Liver (tissue), 9 donors: ENCODE measurements around the gene RTEL1. TPM values are rescaled to one million over a fixed set of nuclear protein-coding genes. Genes with fewer than 3 reads are reported as not detected.

ENCODE experiments used
- DNase-seq: peaks from one replicate; pipeline ENCODE4 v3.0.0-alpha.2; 2017; ENCODE audit warnings: low spot score
- H3K27ac ChIP-seq, 2 donors: one replicate each; pipeline ENCODE4 v1.7.0; 2013; ENCODE audit warnings: inconsistent platforms in 2 of 2, low read length in 2 of 2, control low read depth in 1 of 2, low read depth in 1 of 2, mild to moderate bottlenecking in 1 of 2
- H3K27me3 ChIP-seq, 4 donors: one replicate each; pipeline versions ENCODE4 v1.6.1 to v1.7.0; 2013; ENCODE audit warnings: low read length in 3 of 4, inconsistent platforms in 1 of 4, mild to moderate bottlenecking in 1 of 4, moderate library complexity in 1 of 4; ENCODE audit not compliant: control insufficient read depth in 4 of 4, insufficient read depth in 4 of 4
- H3K36me3 ChIP-seq, 4 donors: one replicate each; pipeline versions ENCODE4 v1.6.1 to v1.7.0; 2013; ENCODE audit warnings: low read length in 3 of 4, mild to moderate bottlenecking in 3 of 4, low read depth in 1 of 4, moderate library complexity in 1 of 4; ENCODE audit not compliant: control insufficient read depth in 4 of 4, insufficient read depth in 3 of 4
- H3K4me1 ChIP-seq, 4 donors: one replicate each; pipeline versions ENCODE4 v1.6.1 to v1.7.0; 2013; ENCODE audit warnings: low read length in 3 of 4, mild to moderate bottlenecking in 3 of 4, moderate library complexity in 1 of 4; ENCODE audit not compliant: control insufficient read depth in 4 of 4, insufficient read depth in 4 of 4
- H3K4me3 ChIP-seq, 3 donors: one replicate each; pipeline versions ENCODE4 v1.6.1 to v1.7.0; 2013; ENCODE audit warnings: low read length in 3 of 3, control low read depth in 1 of 3, low read depth in 1 of 3, mild to moderate bottlenecking in 1 of 3
- H3K9ac ChIP-seq, 2 donors: one replicate each; pipeline ENCODE4 v1.7.0; 2013; ENCODE audit warnings: low read length in 2 of 2, mild to moderate bottlenecking in 2 of 2, moderate library complexity in 2 of 2, control low read depth in 1 of 2, low read depth in 1 of 2
- H3K9me3 ChIP-seq, 4 donors: one replicate each; pipeline versions ENCODE4 v1.6.1 to v1.7.0; 2013; ENCODE audit warnings: low read length in 3 of 4; ENCODE audit not compliant: control insufficient read depth in 4 of 4
- ATF3 ChIP-seq: IDR thresholded peaks from 2 replicates; pipeline ENCODE4 v1.6.1; 2016; ENCODE audit warnings: antibody characterized with exemption
- CTCF ChIP-seq: fragments of 150-350 bp; IDR thresholded peaks from 2 replicates; pipeline ENCODE4 v1.5.1; 2017; ENCODE audit warnings: improper control_type of control experiment, low read depth, low read length; ENCODE audit not compliant: missing input control
- FOXA1 ChIP-seq: IDR thresholded peaks from 2 replicates; pipeline ENCODE4 v1.6.1; 2016; ENCODE audit warnings: antibody characterized with exemption
- FOXA2 ChIP-seq: IDR thresholded peaks from 2 replicates; pipeline ENCODE4 v1.6.1; 2016; ENCODE audit warnings: antibody characterized with exemption
- GABPA ChIP-seq, 2 donors: IDR thresholded peaks in 1 of 2; conservative IDR thresholded peaks in 1 of 2; 2 replicates each; pipeline ENCODE4 v1.6.1; 2016; ENCODE audit warnings: antibody characterized with exemption in 2 of 2, mild to moderate bottlenecking in 1 of 2, moderate library complexity in 1 of 2
- HNF4A ChIP-seq, 2 donors: conservative IDR thresholded peaks; 2 replicates each; pipeline ENCODE4 v1.6.1; 2016; ENCODE audit warnings: antibody characterized with exemption in 2 of 2, mild to moderate bottlenecking in 2 of 2
- HNF4G ChIP-seq: IDR thresholded peaks from 2 replicates; pipeline ENCODE4 v1.6.1; 2016; ENCODE audit warnings: antibody characterized with exemption
- JUND ChIP-seq, 2 donors: IDR thresholded peaks; 2 replicates each; pipeline ENCODE4 v1.6.1; 2016; ENCODE audit warnings: antibody characterized with exemption in 2 of 2
- MAX ChIP-seq: IDR thresholded peaks from 2 replicates; pipeline ENCODE4 v1.6.1; 2016; ENCODE audit warnings: antibody characterized with exemption
- NR2F2 ChIP-seq: IDR thresholded peaks from 2 replicates; pipeline ENCODE4 v1.6.1; 2016; ENCODE audit warnings: antibody characterized with exemption
- RAD21 ChIP-seq, 2 donors: IDR thresholded peaks; 2 replicates each; pipeline ENCODE4 v1.6.1; 2016; ENCODE audit warnings: antibody characterized with exemption in 2 of 2, mild to moderate bottlenecking in 2 of 2
- TAF1 ChIP-seq: conservative IDR thresholded peaks from 2 replicates; pipeline ENCODE4 v1.6.1; 2016; ENCODE audit warnings: antibody characterized with exemption, mild to moderate bottlenecking
- YY1 ChIP-seq: IDR thresholded peaks from 2 replicates; pipeline ENCODE4 v1.6.1; 2016; ENCODE audit warnings: antibody characterized with exemption, mild to moderate bottlenecking
- ZBTB33 ChIP-seq: IDR thresholded peaks from 2 replicates; pipeline ENCODE4 v1.6.1; 2016; ENCODE audit warnings: antibody characterized with exemption
- WGBS: extraction: QIAGEN DNeasy Blood & Tissue Kit; methylation state at CpG from one replicate; pipeline ENCODE4 v1.1.7; 2013; 5-methylcytosine and 5-hydroxymethylcytosine counted together
- polyA plus RNA-seq, 2 donors: library from polyadenylated mRNA; stranded (reverse) in 1 of 2; unstranded in 1 of 2; fragments of 200-250 nt in 1 of 2; fragments of >200 nt in 1 of 2; fragmentation: Nextera tagmentation in 1 of 2; extraction: Ambion mirVana in 1 of 2; gene quantifications; one replicate each; pipeline versions ENCODE4 v1.2.1 to v1.2.3, GENCODE V29; 2013 to 2015
- total RNA-seq, 2 donors: library from RNA; depleted of rRNA; stranded (reverse); fragments of >200 nt; gene quantifications; one replicate each; pipeline ENCODE4 v1.2.3, GENCODE V29; 2014
- donor health status: healthy.
- donor health status: healthy.
- donor health status: healthy.
- donor health status: healthy.
- donor health status: healthy.

The RTEL1 gene
- total and polyA plus RNA-seq, 4 donors = 3.7 to 16.9 (median 7.4) TPM

GRCh38 chr20:63625771-63626423 is 32.2 kb upstream of the RTEL1 start:
- Histone ChIP-seq H3K27me3 (no peaks in the 10 kb centered on the region), H3K36me3 (no peaks in the 10 kb centered on the region), H3K27ac (peak overlapping the region; percentile 97 to 98), H3K4me3 (peak overlapping the region; percentile 55 to 92 (median 81)), H3K9ac (peak overlapping the region; percentile 28 to 68), H3K9me3 (no peaks in the 10 kb centered on the region), H3K4me1 (peaks cover 2 to 9% (median 9%) of the 10 kb centered on the region in 4 donors)
- no peak for TF ChIP-seq JUND (IDR thresholded peaks at IDR 0.05)
- no peak for TF ChIP-seq YY1
- TF ChIP-seq TAF1 = no peak
- no peak for TF ChIP-seq ATF3
- no peak for TF ChIP-seq HNF4A (conservative IDR thresholded peaks at IDR 0.05)
- TF ChIP-seq FOXA1 = no peak
- no peak for TF ChIP-seq FOXA2
- TF ChIP-seq ZBTB33 = no peak
- no peak for TF ChIP-seq MAX
- no peak for TF ChIP-seq CTCF
- no peak for TF ChIP-seq RAD21 (IDR thresholded peaks at IDR 0.05)
- TF ChIP-seq HNF4G = no peak
- no peak for TF ChIP-seq NR2F2
- no peak for TF ChIP-seq GABPA (IDR thresholded peaks at IDR 0.05 in 1 of 2, conservative IDR thresholded peaks at IDR 0.05 in 1 of 2)
- DNase-seq = peak; percentile 62
- 10% methylated on average over 36 of the region's 36 CpGs for WGBS

- no peaks in the 10 kb centered on the region for H3K36me3 ChIP-seq
- H3K27ac ChIP-seq = peak within 1 kb of the TSS; percentile 97 to 98
- under 1% methylated on average over 112 of the region's 114 CpGs for WGBS
- peak; percentile 87 for DNase-seq
- no peak for TF ChIP-seq NR2F2
- TF ChIP-seq JUND (IDR thresholded peaks at IDR 0.05) = no peak
- no peak for TF ChIP-seq ATF3
- no peak for TF ChIP-seq GABPA (IDR thresholded peaks at IDR 0.05 in 1 of 2, conservative IDR thresholded peaks at IDR 0.05 in 1 of 2)
- peak within 1 kb of the TSS; percentile 68 to 92 for H3K9ac ChIP-seq
- peak within 1 kb of the TSS; percentile 79 to 95 (median 92) for H3K4me3 ChIP-seq
- H3K9me3 ChIP-seq = no peaks in the 10 kb centered on the region
- no peaks in the 10 kb centered on the region for H3K27me3 ChIP-seq
- H3K4me1 ChIP-seq = peaks cover 2 to 9% (median 9%) of the 10 kb centered on the region in 4 donors
Observed at GRCh38 chr20:63626424-63627128, 31.5 kb upstream of the RTEL1 start, which contains the start of gene GMEB2. GMEB2 (minus strand) TSS chr20:63627101; CDS start chr20:63619397, 7,704 bp downstream.
